Measurements from ENCODE around the gene CHIT1.

CHIT1 gene

GRCh38 chr1:203217139-203217655, 12.3 kb downstream of the CHIT1 start:
- DNase-seq (ENCODE audit: extremely low read depth in 1 of 2, low read depth in 1 of 2): no peak

GRCh38 chr1:203216274-203217138, 13.0 kb downstream of the CHIT1 start:
- DNase-seq (ENCODE audit: extremely low read depth in 1 of 2, low read depth in 1 of 2): peak in 1 of 2 donors; percentile 11

GRCh38 chr1:203215573-203215972, 13.9 kb downstream of the CHIT1 start:
- no peak for DNase-seq (ENCODE audit: extremely low read depth in 1 of 2, low read depth in 1 of 2)

- no peak for DNase-seq (ENCODE audit: extremely low read depth in 1 of 2, low read depth in 1 of 2)
Observed at GRCh38 chr1:203214871-203215270, 14.6 kb downstream of the CHIT1 start.

- no peak for DNase-seq (ENCODE audit: extremely low read depth in 1 of 2, low read depth in 1 of 2)
Observed at GRCh38 chr1:203213126-203213525, 16.3 kb downstream of the CHIT1 start.

GRCh38 chr1:203211812-203212211, 17.7 kb downstream of the CHIT1 start:
- DNase-seq (ENCODE audit: extremely low read depth in 1 of 2, low read depth in 1 of 2): no peak

GRCh38 chr1:203210988-203211387, 18.5 kb downstream of the CHIT1 start:
- no peak for DNase-seq (ENCODE audit: extremely low read depth in 1 of 2, low read depth in 1 of 2)

- DNase-seq (ENCODE audit: extremely low read depth in 1 of 2, low read depth in 1 of 2): no peak
Observed at GRCh38 chr1:203210350-203210749, 19.1 kb downstream of the CHIT1 start.

GRCh38 chr1:203208181-203208580, 21.3 kb downstream of the CHIT1 start:
- no peak for DNase-seq (ENCODE audit: extremely low read depth in 1 of 2, low read depth in 1 of 2)

GRCh38 chr1:203207751-203208150, 21.7 kb downstream of the CHIT1 start:
- DNase-seq (ENCODE audit: extremely low read depth in 1 of 2, low read depth in 1 of 2): no peak

- no peak for DNase-seq (ENCODE audit: extremely low read depth in 1 of 2, low read depth in 1 of 2)
Observed at GRCh38 chr1:203206129-203206687, 23.3 kb downstream of the CHIT1 start.

- no peak for DNase-seq (ENCODE audit: extremely low read depth in 1 of 2, low read depth in 1 of 2)
Observed at GRCh38 chr1:203204756-203205155, 24.7 kb downstream of the CHIT1 start.

- DNase-seq (ENCODE audit: extremely low read depth in 1 of 2, low read depth in 1 of 2): no peak
Observed at GRCh38 chr1:203202431-203203245, 26.8 kb downstream of the CHIT1 start.

GRCh38 chr1:203201516-203202205, 27.8 kb downstream of the CHIT1 start:
- no peak for DNase-seq (ENCODE audit: extremely low read depth in 1 of 2, low read depth in 1 of 2)

- DNase-seq (ENCODE audit: extremely low read depth in 1 of 2, low read depth in 1 of 2): no peak
Observed at GRCh38 chr1:203200916-203201315, 28.6 kb downstream of the CHIT1 start.

- no peak for DNase-seq (ENCODE audit: extremely low read depth in 1 of 2, low read depth in 1 of 2)
Observed at GRCh38 chr1:203199816-203200571, 29.5 kb downstream of the CHIT1 start.

- DNase-seq (ENCODE audit: extremely low read depth in 1 of 2, low read depth in 1 of 2): no peak
Observed at GRCh38 chr1:203199481-203199815, 30.0 kb downstream of the CHIT1 start.

GRCh38 chr1:203199002-203199401, 30.5 kb downstream of the CHIT1 start:
- no peak for DNase-seq (ENCODE audit: extremely low read depth in 1 of 2, low read depth in 1 of 2)

GRCh38 chr1:203197625-203198024, 31.8 kb downstream of the CHIT1 start:
- DNase-seq (ENCODE audit: extremely low read depth in 1 of 2, low read depth in 1 of 2): no peak

GRCh38 chr1:203196371-203196770, 33.1 kb downstream of the CHIT1 start:
- no peak for DNase-seq (ENCODE audit: extremely low read depth in 1 of 2, low read depth in 1 of 2)
